ENCODE results near the gene IL33.

IL33 gene

DNA sequence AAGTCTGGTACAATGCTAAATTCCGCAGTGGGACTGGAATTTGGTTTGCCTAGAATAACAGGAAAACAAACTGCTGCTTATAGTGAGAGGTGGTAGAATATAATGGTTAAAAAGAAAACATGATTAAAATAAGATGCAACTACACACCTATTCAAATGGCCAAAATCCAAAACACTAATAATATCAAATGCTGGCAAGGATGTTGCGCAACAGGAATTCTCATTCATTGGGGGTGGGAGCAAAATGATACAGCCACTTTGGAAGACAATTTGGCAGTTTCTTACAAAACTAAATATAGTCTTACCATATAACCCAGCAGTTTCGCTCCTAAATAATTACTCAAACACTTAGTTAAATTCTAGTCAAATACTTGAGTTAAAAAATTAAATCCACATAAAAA lies 61.8 kb downstream of the IL33 start:
- in situ Hi-C loops (cut with HindIII; ENCODE audit: low sequenced_read_pairs), result no loop called here

DNA sequence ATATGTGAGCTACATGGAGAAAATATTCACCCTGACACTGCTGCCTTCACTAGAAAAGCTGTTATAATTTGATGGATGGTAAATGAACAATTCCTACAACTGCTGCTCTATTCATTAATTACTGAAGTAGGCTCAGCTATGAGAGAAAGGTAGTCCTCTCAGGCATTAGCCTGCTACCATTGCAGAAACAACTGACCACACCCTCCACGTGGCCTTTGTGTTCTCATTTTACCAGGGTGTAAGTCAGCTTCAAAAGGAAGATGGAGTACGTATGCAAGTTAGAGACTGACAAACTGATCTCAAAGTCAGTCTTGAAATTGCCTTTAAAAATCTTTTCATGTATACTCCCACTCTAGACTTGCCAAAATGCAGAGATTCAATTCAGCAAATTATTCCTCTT lies 86.3 kb downstream of the IL33 start:
- in situ Hi-C loops (cut with HindIII; ENCODE audit: low sequenced_read_pairs), result no loop called here

DNA sequence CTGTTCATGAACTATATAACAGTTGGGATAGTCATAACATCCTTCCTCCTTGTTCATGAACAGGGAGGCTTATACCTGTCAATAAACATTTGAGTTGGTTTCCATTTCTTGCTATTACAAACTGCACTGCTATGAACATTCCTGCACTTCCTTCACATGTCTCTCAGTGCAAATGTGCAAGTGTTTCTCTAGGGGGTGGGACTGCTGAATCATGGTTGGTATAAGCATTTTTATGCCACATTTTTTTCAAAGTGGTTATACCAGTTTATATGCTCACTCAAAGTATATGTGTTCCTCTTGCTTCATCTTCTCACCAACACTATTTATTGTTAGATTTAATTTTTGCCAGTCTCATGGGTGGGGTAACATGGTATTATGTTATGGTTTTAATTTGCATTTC lies 86.8 kb downstream of the IL33 start:
- in situ Hi-C loops (cut with HindIII; ENCODE audit: low sequenced_read_pairs), result no loop called here

DNA sequence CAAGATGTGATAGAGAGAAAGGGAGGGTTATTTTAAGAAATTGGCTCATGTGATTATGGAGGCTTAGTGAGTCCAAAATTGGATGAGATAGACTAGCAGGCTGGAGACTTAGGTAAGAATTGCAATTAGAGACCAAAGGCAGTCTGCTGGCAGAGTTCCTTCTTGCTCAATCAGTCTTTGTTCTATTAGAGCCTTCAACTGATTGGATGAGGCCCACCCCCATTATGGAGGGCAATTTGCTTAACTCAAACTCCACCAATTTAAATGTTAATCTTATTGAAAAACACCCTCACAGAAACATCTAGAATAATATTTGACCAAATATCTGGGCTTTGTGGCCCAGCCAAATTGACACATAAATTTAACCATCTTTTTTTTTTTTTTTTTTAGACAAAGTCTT lies 88.6 kb downstream of the IL33 start:
- in situ Hi-C loops (cut with HindIII; ENCODE audit: low sequenced_read_pairs), result no loop called here

DNA sequence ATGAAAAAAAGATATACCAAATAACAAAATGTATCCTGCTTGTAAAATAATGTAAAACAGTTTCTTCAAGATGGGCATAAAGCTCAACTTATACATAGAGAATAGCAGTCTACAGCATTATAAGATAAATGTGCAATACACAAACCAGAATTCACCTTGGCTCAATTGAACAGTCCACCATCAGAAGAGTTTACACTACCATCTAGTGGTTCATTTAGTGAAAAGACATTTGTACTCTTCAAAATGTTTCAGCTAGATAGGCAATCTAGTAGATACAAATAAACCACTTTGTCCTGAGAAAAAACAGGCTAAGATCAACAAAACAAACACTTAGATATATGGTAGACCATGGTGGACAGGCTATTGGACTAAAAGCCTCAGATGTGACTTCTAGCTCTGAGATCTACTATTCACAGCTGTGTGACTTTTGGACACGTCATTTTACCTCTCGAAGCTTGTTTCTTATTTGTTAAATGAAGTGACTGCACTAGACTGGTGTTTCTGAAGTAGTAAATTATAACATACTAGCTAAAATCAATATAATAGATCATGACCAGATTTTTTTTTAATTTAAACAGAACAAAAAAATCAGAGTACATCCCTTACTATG lies 90.5 kb downstream of the IL33 start:
- in situ Hi-C loops (cut with HindIII; ENCODE audit: low sequenced_read_pairs), result no loop called here

Measured in endothelial cell of hepatic sinusoid (primary cell).